NB4 (cell line): ENCODE data around the gene CPNE2.

Experiments used
- DNase-seq: peaks from one replicate; pipeline ENCODE4 v3.0.0; 2010; ENCODE audit warnings: low read depth
- H3K4me3 ChIP-seq: one replicate; pipeline ENCODE4 v1.5.1; 2011; ENCODE audit warnings: mild to moderate bottlenecking, low read depth, low read length, moderate library complexity
- MYC ChIP-seq: IDR thresholded peaks from 2 replicates; pipeline ENCODE4 v1.6.1; 2011; ENCODE audit warnings: low read depth, low read length
- POLR2A ChIP-seq: IDR thresholded peaks from 2 replicates; pipeline ENCODE4 v1.6.1; 2011; ENCODE audit warnings: mild to moderate bottlenecking; ENCODE audit not compliant: insufficient read length; ENCODE audit errors: extremely low read depth
- TF ChIP-seq, protein P1 (sequence below): IDR thresholded peaks from 2 replicates; pipeline ENCODE4 v1.6.1; 2011; ENCODE audit warnings: low read depth, low read length
- TF ChIP-seq, protein P2 (sequence below): IDR thresholded peaks from one replicate; pipeline ENCODE4 v1.5.1; 2012; ENCODE audit warnings: low read depth, low read length

The CPNE2 gene

DNA sequence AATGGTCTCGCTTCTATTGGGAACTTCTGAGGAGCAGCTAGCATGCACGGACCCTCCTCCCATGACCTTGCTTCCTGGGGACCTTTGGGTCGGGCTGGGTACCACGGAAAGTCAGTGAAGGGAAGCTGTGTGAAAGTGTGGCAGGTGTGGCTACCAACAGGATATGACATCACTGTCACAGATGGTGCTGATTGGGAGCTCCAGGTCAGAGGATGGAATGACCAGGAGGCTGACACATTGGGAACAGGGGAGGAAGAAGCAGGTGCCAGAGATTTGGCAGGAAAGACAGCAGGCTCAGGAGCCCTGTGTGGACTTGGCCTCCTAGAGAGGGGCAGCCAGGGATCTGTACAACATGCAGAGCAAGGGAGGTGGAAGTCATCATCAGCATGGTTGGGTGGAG lies 34.0 kb downstream of the CPNE2 start:
- TF ChIP-seq, protein P1, sequence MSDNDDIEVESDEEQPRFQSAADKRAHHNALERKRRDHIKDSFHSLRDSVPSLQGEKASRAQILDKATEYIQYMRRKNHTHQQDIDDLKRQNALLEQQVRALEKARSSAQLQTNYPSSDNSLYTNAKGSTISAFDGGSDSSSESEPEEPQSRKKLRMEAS = no peak
- TF ChIP-seq MYC = no peak
- TF ChIP-seq, protein P2, sequence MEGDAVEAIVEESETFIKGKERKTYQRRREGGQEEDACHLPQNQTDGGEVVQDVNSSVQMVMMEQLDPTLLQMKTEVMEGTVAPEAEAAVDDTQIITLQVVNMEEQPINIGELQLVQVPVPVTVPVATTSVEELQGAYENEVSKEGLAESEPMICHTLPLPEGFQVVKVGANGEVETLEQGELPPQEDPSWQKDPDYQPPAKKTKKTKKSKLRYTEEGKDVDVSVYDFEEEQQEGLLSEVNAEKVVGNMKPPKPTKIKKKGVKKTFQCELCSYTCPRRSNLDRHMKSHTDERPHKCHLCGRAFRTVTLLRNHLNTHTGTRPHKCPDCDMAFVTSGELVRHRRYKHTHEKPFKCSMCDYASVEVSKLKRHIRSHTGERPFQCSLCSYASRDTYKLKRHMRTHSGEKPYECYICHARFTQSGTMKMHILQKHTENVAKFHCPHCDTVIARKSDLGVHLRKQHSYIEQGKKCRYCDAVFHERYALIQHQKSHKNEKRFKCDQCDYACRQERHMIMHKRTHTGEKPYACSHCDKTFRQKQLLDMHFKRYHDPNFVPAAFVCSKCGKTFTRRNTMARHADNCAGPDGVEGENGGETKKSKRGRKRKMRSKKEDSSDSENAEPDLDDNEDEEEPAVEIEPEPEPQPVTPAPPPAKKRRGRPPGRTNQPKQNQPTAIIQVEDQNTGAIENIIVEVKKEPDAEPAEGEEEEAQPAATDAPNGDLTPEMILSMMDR = no peak
- TF ChIP-seq POLR2A = no peak
- H3K4me3 ChIP-seq = no peak overlapping the region
- DNase-seq = no peak

DNA sequence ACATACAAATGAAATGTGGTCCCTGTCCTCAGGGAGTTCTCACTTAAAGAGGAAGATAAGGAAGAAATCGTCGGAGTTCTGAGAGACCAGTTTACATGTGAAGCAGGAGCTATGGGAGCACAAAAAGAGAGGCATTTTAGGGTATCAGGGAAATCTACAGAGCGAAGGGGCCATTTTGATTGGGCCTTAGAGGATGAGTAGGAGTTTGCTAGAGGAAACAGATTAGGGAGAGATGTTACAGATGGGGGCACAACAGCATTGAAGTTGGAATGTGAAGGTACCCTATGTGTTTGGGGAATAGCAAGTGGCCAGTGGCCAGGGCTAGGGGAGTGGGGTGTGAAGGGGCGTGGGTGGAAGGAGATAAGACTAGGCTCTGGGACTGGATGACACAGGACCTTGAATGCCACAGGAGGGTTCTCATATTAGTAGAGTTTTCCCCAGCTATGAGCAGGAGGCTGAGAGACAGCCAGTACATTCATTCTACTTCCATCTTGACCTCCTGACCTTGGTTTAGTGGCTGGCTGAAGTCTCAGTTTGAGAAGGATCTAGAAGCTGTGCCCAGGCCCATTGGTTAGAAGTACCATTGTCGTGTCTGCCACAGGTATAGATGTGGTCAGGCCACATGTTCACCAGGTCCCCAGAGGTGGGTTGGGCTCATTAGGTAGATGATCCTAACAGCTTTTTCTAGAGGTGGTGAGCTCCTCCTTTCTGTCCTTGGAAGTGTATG lies 34.8 kb downstream of the CPNE2 start:
- no peak for DNase-seq
- H3K4me3 ChIP-seq = no peak overlapping the region
- TF ChIP-seq, protein P2 = no peak
- TF ChIP-seq POLR2A = no peak
- TF ChIP-seq, protein P1 = no peak
- no peak for TF ChIP-seq MYC

DNA sequence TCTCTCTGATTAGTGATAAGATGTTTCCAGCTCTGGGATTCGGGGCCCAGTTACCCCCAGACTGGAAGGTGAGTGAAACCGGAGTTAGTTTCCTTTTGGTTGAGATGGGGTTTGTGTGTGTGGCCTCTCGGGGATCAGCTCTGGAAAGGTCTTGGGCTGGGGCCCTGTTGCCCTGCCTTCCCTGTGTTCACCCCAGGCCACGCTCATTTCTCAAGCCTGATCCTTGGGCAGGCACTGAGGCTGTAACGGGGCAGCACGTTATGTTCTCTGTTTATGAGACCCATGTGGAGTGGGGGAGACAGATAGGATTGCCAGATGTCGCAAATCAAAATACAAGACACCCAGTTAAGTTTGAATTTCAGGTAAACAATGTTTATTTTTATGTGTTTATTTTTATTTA lies 35.5 kb downstream of the CPNE2 start:
- no peak for DNase-seq
- H3K4me3 ChIP-seq = no peak overlapping the region
- TF ChIP-seq, protein P1 = no peak
- TF ChIP-seq MYC (no peak), POLR2A (no peak)
- TF ChIP-seq, protein P2 = no peak

DNA sequence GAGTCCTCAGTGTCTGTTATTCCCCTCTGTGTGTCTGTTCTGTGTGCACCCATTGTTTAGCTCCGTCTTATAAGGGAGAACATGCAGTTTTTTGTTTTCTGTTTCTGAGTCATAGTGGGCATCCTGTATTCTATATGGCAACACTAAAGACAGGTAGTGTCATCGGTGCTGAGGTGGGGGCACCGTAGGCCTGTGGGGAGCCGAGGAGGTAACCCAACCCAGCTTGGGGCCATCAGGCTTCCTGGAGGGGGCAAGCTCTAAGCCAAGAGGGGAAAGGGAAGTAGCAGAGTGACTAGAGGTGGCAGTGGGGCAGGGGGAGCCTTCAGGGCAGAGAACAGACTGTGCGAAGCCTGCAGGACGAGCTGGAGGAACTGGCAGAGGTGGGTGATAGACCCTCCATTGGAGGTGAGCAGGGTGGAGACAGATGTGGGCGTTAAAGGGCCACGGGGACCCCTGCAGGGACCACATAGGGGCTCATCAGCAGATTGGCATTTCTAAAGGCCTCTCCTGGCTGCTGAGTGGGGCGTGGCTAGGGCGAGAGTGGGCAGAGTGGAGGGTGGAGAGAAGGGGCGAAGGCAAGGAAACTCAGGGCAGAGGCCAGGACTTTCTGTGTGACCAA lies 36.5 kb downstream of the CPNE2 start:
- no peak for DNase-seq
- no peak for TF ChIP-seq MYC
- TF ChIP-seq, protein P2 = no peak
- no peak for TF ChIP-seq POLR2A
- TF ChIP-seq, protein P1 = no peak
- H3K4me3 ChIP-seq = no peak overlapping the region

DNA sequence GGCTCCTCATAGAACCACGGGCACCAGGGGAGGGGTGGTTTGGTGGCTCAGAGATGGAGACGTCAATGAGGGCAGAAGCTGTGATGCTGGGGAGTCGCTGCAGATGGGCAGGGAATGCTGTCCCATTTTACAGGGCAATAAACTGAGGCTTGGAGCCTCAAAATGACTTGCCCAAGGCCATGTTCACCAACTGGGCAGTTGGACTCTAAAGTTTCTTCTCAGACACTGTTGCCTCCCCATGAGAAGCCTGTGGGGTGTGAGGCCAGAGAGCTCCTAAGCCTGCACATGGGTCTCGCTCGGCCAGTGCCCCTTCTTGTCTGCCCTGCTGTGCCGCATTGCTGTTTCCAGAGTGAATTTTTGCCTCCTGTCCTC lies 38.6 kb downstream of the CPNE2 start:
- no peak overlapping the region for H3K4me3 ChIP-seq
- no peak for DNase-seq

More for the DNA sequence above, 38.6 kb downstream of the CPNE2 start:
- TF ChIP-seq MYC (no peak), POLR2A (no peak)
- TF ChIP-seq, protein P1 = no peak
- TF ChIP-seq, protein P2 = no peak
